Mucosa of rectum (tissue), 2 donors: ENCODE measurements around the gene REPS1.

ENCODE experiments used
- H3K27ac ChIP-seq, 2 donors: one replicate each; pipeline ENCODE4 v1.7.0; 2013; ENCODE audit warnings: inconsistent platforms in 2 of 2, low read depth in 2 of 2, low read length in 2 of 2
- H3K27me3 ChIP-seq, 2 donors: one replicate each; pipeline ENCODE4 v1.7.0; 2013; ENCODE audit warnings: low read length in 2 of 2; ENCODE audit not compliant: control insufficient read depth in 2 of 2, insufficient read depth in 2 of 2
- H3K36me3 ChIP-seq, 2 donors: one replicate each; pipeline ENCODE4 v1.7.0; 2013; ENCODE audit warnings: low read length in 2 of 2; ENCODE audit not compliant: control insufficient read depth in 2 of 2, insufficient read depth in 2 of 2
- H3K4me1 ChIP-seq, 2 donors: one replicate each; pipeline ENCODE4 v1.7.0; 2013; ENCODE audit warnings: low read length in 2 of 2, mild to moderate bottlenecking in 1 of 2; ENCODE audit not compliant: control insufficient read depth in 2 of 2, insufficient read depth in 2 of 2
- H3K4me3 ChIP-seq, 2 donors: one replicate each; pipeline ENCODE4 v1.7.0; 2013; ENCODE audit warnings: low read length in 2 of 2
- H3K9ac ChIP-seq, 2 donors: one replicate each; pipeline ENCODE4 v1.7.0; 2013; ENCODE audit warnings: low read length in 2 of 2, low read depth in 1 of 2, mild to moderate bottlenecking in 1 of 2
- H3K9me3 ChIP-seq, 2 donors: one replicate each; pipeline ENCODE4 v1.7.0; 2013; ENCODE audit warnings: low read length in 2 of 2; ENCODE audit not compliant: control insufficient read depth in 2 of 2
- donor health status: healthy.
- donor health status: Normal muscosa, but diverticular disease.

The REPS1 gene

DNA sequence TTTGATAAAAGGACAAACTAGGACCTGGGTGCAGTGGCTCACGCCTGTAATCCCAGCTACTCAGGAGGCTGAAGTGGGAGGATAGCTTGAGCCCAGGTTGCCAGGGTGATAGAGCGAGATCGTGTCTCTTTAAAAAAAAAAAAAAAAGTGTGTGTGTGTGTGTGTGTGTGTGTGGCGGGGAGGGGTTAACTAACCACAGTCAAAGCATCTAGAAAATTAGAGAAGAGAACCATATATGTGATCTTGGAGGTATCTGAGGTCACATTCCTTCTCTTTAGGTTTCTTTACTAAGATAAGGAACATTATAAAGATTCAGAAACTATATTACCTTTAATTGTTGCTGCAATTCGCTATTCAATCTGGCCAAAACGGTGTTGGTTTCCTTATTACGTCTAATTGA lies 80.9 kb downstream of the REPS1 start:
- no peaks in the 10 kb centered on the region for H3K27me3 ChIP-seq
- no peak overlapping the region for H3K9ac ChIP-seq
- H3K27ac ChIP-seq = no peak overlapping the region
- no peak overlapping the region for H3K4me3 ChIP-seq
- H3K9me3 ChIP-seq = no peaks in the 10 kb centered on the region
- peaks cover 44 to 49% of the 10 kb centered on the region in 2 donors for H3K36me3 ChIP-seq
- H3K4me1 ChIP-seq = peaks cover 0 to 4% of the 10 kb centered on the region in 2 donors

DNA sequence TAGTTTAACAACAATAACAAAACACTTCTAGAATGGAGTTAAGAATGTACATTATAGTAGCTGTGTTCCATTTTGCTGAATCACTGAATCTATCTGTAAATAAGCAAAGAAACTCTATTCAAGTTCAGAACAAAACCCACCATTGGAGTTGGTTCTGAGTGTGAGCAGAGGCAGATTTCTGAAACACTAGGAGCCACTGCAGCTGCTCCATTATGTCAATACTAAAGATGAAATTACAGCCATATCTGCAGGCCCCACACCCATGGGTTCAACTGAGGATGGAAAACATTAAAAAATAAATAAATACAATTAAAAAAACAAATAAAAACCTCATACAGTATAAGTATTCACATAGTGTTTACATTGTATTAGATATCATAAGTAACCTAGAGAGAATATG lies 91.0 kb downstream of the REPS1 start:
- H3K27ac ChIP-seq = no peak overlapping the region
- H3K36me3 ChIP-seq = peaks cover 0 to 12% of the 10 kb centered on the region in 2 donors
- no peaks in the 10 kb centered on the region for H3K4me1 ChIP-seq
- H3K9ac ChIP-seq = no peak overlapping the region
- H3K27me3 ChIP-seq = no peaks in the 10 kb centered on the region
- no peaks in the 10 kb centered on the region for H3K9me3 ChIP-seq
- H3K4me3 ChIP-seq = no peak overlapping the region

DNA sequence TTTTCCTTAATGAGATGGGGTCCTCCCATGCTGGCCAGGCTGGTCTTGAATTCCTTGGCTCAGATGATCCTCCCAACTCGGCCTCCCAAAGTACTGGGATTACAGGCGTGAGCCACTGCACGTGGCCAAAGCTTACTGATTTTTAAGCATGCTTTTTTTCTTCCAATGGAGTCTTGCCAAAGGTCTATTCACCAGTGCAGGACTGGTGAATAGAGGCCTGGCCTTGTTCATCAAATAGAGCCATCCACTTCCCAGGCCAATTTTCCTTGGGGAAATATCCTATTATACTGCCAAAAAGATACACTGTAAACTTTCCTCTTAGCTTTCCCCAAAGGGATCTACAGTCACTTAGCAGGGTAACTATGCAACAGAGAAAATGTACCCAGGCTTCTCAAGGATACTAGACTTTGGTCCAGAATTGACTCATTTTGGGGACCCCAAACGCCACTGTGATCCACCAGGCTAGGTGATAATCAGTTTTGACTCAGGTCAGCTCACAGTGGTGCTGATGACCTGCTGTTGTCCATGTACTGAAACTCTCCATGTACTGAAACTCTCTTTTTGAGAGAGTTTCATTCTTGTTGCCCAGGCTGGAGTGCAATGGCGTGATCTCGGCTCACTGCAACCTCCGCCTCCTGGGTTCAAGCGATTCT lies 91.8 kb downstream of the REPS1 start:
- H3K4me1 ChIP-seq = no peaks in the 10 kb centered on the region
- H3K9me3 ChIP-seq = no peaks in the 10 kb centered on the region
- no peak overlapping the region for H3K4me3 ChIP-seq
- H3K36me3 ChIP-seq = peaks cover 0 to 6% of the 10 kb centered on the region in 2 donors
- H3K27me3 ChIP-seq = no peaks in the 10 kb centered on the region
- H3K27ac ChIP-seq = no peak overlapping the region
- no peak overlapping the region for H3K9ac ChIP-seq

DNA sequence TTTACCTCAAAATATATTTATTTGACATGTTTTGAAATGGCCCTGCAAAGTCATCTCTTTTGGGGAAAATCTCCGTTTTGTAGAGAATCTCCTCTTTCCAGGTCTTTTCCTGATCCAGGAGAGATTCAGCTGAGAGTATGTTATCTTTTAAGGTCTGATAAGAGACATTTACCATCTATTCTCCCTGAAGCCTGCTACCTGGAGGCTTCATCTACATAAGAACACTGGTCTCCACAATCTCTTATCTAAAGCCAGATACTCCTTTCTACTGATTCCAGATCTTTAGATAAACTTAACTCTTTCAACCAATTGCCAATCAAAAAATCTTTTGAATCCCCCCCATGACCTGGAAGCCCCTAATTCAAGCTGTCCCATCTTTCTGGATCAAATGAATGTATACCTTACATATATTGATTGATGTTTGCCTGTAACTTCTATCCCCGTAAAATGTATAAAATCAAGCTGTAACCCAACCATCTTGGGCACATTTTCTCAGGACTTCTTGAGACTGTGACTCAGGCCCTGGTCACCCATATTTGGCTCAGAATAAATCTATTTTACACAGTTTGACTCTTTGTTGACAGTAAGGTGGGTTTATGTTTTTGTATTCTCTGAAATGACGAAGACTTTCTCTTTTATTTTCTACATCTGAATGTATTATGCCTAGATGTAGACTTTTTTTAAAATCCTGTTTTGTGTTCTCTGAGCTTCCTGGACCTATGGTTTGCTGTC lies 96.6 kb downstream of the REPS1 start:
- Histone ChIP-seq H3K27ac (no peak overlapping the region), H3K36me3 (no peaks in the 10 kb centered on the region), H3K4me3 (no peak overlapping the region), H3K9me3 (no peaks in the 10 kb centered on the region), H3K27me3 (no peaks in the 10 kb centered on the region), H3K9ac (no peak overlapping the region), H3K4me1 (no peaks in the 10 kb centered on the region)

DNA sequence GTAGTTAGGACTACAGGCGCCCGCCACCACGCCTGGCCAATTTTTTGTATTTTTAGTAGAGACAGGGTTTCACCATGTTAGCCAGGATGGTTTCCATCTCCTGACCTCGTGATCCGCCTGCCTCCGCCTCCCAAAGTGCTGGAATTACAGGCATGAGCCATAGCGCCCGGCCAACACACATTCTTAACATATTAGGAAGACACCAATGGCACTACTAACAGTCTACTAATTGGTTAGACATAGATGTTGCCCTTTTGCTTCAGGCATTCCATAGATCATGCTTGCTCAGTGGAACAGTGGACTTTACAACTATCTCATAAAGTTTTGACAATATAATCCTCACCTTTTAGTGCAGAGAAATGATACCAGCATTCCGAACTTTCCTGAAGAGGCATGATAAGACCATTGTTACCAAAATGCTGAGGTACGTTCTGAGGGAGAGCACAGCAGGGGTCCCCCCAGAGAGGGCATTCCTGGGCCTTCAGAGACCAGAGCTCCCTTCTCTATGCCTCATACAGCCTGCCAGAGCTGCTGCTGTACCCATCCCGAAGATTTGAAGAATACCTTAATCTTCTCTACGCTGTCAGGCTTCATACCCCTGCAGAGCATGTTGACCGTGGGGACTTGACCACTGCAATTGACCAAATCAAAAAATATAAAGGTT lies 102.8 kb downstream of the REPS1 start:
- no peak overlapping the region for H3K9ac ChIP-seq
- H3K27ac ChIP-seq = no peak overlapping the region
- no peaks in the 10 kb centered on the region for H3K9me3 ChIP-seq
- no peaks in the 10 kb centered on the region for H3K27me3 ChIP-seq
- no peaks in the 10 kb centered on the region for H3K36me3 ChIP-seq
- no peak overlapping the region for H3K4me3 ChIP-seq
- no peaks in the 10 kb centered on the region for H3K4me1 ChIP-seq

DNA sequence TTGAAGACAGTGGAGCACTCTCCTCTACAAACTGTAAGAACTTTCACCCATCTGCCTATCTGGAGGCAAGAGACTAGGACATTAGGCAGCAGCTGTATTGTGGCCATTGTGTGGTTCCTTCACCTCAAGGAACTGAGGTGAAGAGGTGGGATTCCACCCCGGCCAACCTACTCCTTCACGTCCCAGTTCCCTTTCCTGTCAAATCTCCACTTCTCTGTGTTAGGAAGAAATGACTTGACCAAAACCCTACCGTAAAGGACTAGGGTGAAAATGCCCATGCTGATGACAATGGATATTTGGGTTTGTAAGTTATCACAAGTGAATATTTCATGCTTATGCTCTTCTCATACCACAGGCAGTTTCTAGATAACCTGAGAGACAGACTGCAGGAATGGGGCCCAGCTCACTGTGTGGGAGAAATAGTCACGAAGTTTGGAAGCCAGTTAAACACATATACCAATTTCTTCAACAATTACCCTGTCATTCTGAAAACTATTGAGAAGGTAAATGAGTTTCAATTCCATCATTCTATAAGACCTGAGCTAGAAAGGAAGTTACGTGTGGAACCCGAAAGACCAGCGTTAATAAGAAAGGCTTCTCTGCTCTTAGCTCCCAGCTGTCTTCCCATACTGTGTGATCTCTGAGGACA lies 105.6 kb downstream of the REPS1 start:
- Histone ChIP-seq H3K27ac (no peak overlapping the region), H3K36me3 (no peaks in the 10 kb centered on the region), H3K4me3 (no peak overlapping the region), H3K9me3 (no peaks in the 10 kb centered on the region), H3K9ac (no peak overlapping the region), H3K27me3 (no peaks in the 10 kb centered on the region), H3K4me1 (no peaks in the 10 kb centered on the region)

DNA sequence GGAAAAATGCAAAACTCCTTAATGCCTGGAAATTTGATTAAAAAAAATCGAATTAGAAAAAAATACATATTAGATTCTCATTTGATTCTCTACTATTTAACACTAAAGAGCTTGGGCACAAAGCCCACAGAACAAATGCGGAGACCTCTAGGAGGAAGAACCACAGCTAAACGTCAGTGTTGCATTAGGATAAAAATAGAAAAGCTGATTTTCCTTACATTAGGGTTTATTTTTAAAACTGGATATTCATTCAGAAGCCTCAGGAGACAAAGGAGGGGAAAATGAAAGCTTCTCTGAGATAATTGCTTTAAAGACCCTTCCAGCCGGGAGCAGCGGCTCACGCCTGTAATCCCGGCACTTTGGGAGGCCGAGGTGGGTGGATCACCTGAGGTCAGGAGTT lies 114.9 kb downstream of the REPS1 start:
- Histone ChIP-seq H3K4me1 (no peaks in the 10 kb centered on the region), H3K9me3 (no peaks in the 10 kb centered on the region), H3K9ac (no peak overlapping the region), H3K27me3 (no peaks in the 10 kb centered on the region), H3K4me3 (no peak overlapping the region), H3K36me3 (no peaks in the 10 kb centered on the region), H3K27ac (no peak overlapping the region)

DNA sequence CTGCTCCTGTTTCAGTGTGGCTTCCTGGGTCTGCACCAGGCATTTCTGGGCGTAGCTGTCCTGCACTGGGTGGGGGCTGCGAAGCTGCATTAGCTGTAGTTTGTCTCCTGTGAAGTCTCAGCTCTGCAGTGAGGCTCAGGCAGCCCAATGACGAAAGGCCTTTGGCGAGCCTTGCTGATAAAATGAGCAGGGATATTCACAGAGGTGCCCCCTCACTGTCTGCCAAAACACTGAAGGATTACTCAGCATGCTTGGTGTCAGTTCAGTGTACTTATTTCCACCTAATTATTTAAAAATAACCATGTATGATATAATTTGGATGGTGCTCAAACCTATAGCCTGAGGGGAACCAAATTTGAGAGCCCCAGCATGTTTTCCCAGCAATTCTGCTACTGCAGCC lies 118.7 kb downstream of the REPS1 start:
- H3K27ac ChIP-seq = no peak overlapping the region
- H3K27me3 ChIP-seq = no peaks in the 10 kb centered on the region
- no peaks in the 10 kb centered on the region for H3K4me1 ChIP-seq
- H3K36me3 ChIP-seq = no peaks in the 10 kb centered on the region
- no peak overlapping the region for H3K4me3 ChIP-seq
- no peaks in the 10 kb centered on the region for H3K9me3 ChIP-seq
- no peak overlapping the region for H3K9ac ChIP-seq

DNA sequence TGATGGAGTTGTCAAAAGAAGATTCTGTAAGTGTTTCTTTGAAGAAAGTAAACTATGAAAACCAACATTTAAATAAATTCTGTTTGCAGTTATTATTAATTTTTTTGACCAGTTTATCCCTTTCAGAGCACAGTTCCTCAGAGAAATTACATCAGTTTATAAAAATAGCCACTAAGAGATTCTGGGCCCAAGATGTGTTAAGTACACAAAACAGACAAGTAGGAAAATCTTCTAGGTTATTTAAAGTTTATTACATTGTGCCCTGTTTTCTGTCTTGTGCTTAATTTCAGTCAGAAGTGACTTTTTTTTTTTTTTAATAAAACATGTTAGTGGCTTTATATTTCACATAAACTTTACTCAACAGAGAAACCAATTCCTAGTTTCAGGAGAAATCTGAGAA lies 119.9 kb downstream of the REPS1 start:
- no peaks in the 10 kb centered on the region for H3K4me1 ChIP-seq
- no peaks in the 10 kb centered on the region for H3K36me3 ChIP-seq
- no peak overlapping the region for H3K4me3 ChIP-seq
- no peak overlapping the region for H3K27ac ChIP-seq
- no peaks in the 10 kb centered on the region for H3K9me3 ChIP-seq
- H3K9ac ChIP-seq = no peak overlapping the region
- no peaks in the 10 kb centered on the region for H3K27me3 ChIP-seq

DNA sequence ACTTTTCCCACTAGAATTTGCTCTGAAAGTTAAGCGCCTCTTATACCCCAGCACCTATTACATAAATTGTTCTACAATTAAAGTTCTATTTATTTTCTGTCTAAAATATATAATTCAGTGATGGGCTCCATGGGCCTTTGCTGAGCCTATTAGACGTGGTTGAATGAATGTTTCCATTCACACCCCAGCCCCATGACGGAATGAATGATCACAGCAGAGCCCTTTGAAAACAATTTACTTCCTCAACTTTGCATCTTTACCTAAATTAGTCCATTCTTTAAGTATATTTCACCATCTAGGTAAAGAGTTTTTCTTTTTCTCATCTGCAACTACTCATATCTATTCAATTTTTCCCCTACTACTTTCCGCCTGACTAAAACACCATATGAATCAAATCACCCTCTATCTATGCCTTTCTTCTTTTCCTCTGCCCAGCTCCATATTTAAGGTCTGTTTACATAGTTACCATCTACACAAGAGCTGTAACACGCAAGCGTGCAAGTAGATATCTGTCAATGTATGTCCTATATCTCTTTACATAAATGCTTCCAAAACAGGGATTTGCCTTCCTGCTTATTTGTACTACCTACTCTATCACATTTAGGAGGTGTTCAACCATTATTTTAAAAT lies 122.5 kb downstream of the REPS1 start:
- Histone ChIP-seq H3K27ac (no peak overlapping the region), H3K9me3 (no peaks in the 10 kb centered on the region), H3K4me1 (no peaks in the 10 kb centered on the region), H3K36me3 (no peaks in the 10 kb centered on the region), H3K4me3 (no peak overlapping the region), H3K27me3 (no peaks in the 10 kb centered on the region), H3K9ac (no peak overlapping the region)
